SJSA1 (cell line): ENCODE measurements around the gene CLEC2L. TPM values are rescaled to one million over a fixed set of nuclear protein-coding genes. Genes with fewer than 3 reads are reported as not detected.

Experiments used
- DNase-seq, 2 experiments: peaks; one replicate each; pipeline ENCODE4 v3.0.0-alpha.2; 2015 to 2020; ENCODE audit warnings: low spot score in 2 of 2, low read depth in 1 of 2
- H3K27ac ChIP-seq: fragments of 250-450 bp; sonication (Bioruptor Pico); 2 replicates; pipeline ENCODE4 v1.5.1; 2020; ENCODE audit warnings: mild to moderate bottlenecking, moderate library complexity
- H3K27me3 ChIP-seq: fragments of 250-450 bp; sonication (Bioruptor Pico); replicated peaks from 2 replicates; pipeline ENCODE4 v1.5.1; 2020; ENCODE audit warnings: mild to moderate bottlenecking, moderate library complexity
- H3K36me3 ChIP-seq: fragments of 250-450 bp; sonication (Bioruptor Pico); 2 replicates; pipeline ENCODE4 v1.5.1; 2020; ENCODE audit warnings: mild to moderate bottlenecking
- H3K4me1 ChIP-seq: fragments of 250-450 bp; sonication (Bioruptor Pico); replicated peaks from 2 replicates; pipeline ENCODE4 v1.6.1; 2021; ENCODE audit warnings: mild to moderate bottlenecking
- H3K4me3 ChIP-seq: fragments of 250-450 bp; sonication (Bioruptor Pico); 2 replicates; pipeline ENCODE4 v1.5.1; 2020; ENCODE audit warnings: mild to moderate bottlenecking
- H3K9me3 ChIP-seq: fragments of 250-450 bp; sonication (Bioruptor Pico); replicated peaks from 2 replicates; pipeline ENCODE4 v1.5.1; 2020; ENCODE audit warnings: mild to moderate bottlenecking
- total RNA-seq: library from RNA; depleted of rRNA; stranded (reverse); fragments of >200 nt; shearing (Covaris generic); gene quantifications from 2 replicates; pipeline ENCODE4 v1.2.3, GENCODE V29; 2014

The CLEC2L gene
- total RNA-seq, 1 experiment from 2014 or later, result not detected

DNA sequence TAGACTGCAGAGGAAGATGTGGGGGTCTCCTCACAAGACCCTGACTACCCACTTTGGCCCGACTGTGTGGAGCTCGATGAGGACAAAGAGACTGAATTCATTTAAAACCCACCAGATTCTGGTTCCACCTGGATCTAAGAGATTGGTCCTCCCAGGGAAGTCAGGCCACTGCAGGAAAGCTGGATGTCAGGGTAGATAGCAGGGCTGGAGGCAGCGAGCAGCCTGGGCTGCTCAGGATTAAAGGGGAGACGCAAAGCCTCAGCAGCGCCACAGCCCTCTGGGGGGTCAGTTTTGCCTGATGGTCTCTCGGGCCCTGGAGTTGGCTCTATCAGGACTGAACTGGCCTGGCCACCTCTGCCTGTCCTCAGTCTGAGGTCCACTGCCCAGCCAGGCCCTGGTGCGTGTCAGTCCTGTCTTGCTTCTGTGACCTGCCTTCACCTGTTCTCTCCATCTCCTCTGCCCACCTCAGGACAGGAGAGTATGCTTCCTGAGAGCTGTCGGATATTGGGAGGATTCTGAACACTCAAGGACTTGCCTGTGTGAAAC lies 27.8 kb upstream of the CLEC2L start:
- H3K4me1 ChIP-seq, result peaks cover 6% of the 10 kb centered on the region
- no peaks in the 10 kb centered on the region; the same call in 1 of the 2 replicates for H3K27me3 ChIP-seq

DNA sequence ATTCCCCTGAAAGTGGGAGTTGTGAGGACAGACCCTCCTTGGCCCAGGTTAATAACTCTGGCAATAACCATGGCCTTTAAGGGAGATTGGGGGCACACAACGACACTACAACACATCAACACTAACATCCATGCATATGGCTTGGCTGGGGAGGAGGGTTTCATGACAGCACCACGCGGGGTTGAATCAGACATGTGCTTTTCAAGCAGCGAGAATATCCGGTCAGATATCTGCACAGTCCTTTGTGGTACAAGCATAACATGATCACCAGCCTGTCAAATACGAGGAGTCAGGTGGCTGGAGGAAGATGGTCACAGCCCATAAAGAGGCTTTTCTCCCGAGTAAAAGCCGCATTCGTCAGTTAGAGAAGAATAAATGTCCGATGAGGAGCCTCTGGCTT lies 27.0 kb upstream of the CLEC2L start:
- Histone ChIP-seq H3K27ac (no peak overlapping the region), H3K9me3 (no peaks in the 10 kb centered on the region), H3K4me1 (peaks cover 6% of the 10 kb centered on the region), H3K27me3 (no peaks in the 10 kb centered on the region; the same call in 1 of the 2 replicates), H3K4me3 (no peak overlapping the region), H3K36me3 (no peaks in the 10 kb centered on the region)
- DNase-seq, result no peak

More for the DNA sequence above, 27.8 kb upstream of the CLEC2L start:
- no peak overlapping the region for H3K4me3 ChIP-seq
- H3K27ac ChIP-seq, result no peak overlapping the region
- DNase-seq, result no peak
- H3K36me3 ChIP-seq, result no peaks in the 10 kb centered on the region
- H3K9me3 ChIP-seq, result no peaks in the 10 kb centered on the region

DNA sequence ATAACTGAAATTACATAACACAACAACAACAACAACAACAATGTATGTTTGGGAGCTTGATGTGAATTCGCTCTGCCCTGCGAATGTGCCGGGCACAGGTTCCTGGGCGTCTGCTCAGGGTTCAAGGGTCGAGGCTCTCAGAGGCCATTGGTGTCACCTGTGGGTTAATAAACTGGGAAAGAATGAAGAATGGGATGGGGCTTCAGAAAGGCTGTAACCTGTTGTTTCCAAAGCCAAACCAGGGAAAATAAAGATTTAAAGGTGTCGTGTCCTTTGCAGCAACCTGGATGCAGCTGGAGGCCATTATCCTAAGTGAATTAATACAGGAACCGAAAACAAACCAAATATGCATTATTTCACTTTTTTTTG lies 22.7 kb upstream of the CLEC2L start:
- Histone ChIP-seq H3K9me3 (no peaks in the 10 kb centered on the region), H3K4me3 (no peak overlapping the region), H3K4me1 (peaks cover 6% of the 10 kb centered on the region), H3K27me3 (no peaks in the 10 kb centered on the region; the same call in 1 of the 2 replicates), H3K27ac (no peak overlapping the region), H3K36me3 (no peaks in the 10 kb centered on the region)
- no peak for DNase-seq

DNA sequence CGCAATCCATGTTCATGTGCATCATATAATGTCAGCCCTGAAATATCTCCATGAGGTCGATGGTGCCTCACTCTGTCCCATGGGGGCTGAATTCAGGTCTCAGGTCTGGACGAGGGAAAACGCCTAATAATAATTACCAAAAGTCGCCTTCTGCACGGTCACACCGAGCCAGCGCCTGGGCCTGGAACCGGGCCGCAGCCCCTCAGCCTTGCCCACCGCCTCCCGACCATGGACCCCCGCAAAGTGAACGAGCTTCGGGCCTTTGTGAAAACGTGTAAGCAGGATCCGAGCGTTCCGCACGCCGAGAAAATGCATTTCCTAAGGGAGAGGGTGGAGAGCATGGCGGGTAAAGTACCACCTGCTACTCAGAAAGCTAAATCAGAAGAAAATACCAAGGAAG lies 21.3 kb upstream of the CLEC2L start:
- no peak overlapping the region for H3K27ac ChIP-seq
- no peak for DNase-seq
- no peaks in the 10 kb centered on the region for H3K36me3 ChIP-seq
- H3K9me3 ChIP-seq, result no peaks in the 10 kb centered on the region
- no peak overlapping the region for H3K4me3 ChIP-seq
- no peaks in the 10 kb centered on the region; the same call in 1 of the 2 replicates for H3K27me3 ChIP-seq
- peaks cover 6% of the 10 kb centered on the region for H3K4me1 ChIP-seq

DNA sequence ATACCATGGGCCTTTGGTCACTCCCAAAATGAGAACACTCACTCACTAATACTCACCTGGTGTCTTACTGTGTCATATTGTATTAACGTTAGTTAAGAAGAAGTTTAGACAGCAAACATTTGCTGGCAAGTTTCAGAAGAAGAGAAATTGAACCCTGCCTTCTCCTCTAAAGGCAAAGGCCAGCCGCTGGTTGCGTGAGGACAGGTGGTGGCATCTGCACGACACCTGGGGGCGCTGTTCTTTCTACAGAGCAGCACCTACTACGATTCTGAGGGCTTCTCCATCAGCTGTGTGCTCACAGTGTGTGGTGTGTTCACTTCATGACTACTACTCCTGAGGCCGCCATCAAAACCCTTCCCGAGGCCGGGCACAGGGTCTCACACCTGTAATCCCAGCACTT lies 17.9 kb upstream of the CLEC2L start:
- Histone ChIP-seq H3K4me1 (no peaks in the 10 kb centered on the region), H3K9me3 (no peaks in the 10 kb centered on the region)
- no peak for DNase-seq

DNA sequence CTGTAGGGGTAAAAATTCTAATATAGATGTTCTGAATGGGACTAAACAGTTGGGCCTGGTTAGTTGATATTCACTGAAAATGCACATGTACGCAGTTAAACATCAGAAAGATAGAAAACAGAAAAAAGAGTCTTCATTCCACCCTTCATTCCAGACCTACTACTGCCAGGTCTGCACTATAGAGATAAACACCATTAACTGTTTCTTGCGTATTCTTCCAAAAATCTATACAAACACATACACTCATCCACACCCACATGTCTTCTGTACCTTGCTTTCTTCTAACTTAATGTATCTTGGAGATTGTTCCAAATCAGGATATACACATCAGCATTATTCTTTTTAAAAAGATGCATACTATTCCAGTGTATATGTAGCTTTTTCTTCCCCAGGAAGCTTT lies 13.9 kb upstream of the CLEC2L start:
- no peaks in the 10 kb centered on the region for H3K9me3 ChIP-seq
- DNase-seq, result no peak
- H3K36me3 ChIP-seq, result no peaks in the 10 kb centered on the region
- no peak overlapping the region for H3K4me3 ChIP-seq
- no peak overlapping the region for H3K27ac ChIP-seq
- H3K27me3 ChIP-seq, result 0 out of 2 replicates have a peak, but pooled peaks cover 6% of the 10 kb centered on the region
- no peaks in the 10 kb centered on the region for H3K4me1 ChIP-seq

More for the DNA sequence above, 17.9 kb upstream of the CLEC2L start:
- H3K27me3 ChIP-seq, result no peaks in the 10 kb centered on the region
- H3K4me3 ChIP-seq, result no peak overlapping the region
- H3K36me3 ChIP-seq, result no peaks in the 10 kb centered on the region
- no peak overlapping the region for H3K27ac ChIP-seq

DNA sequence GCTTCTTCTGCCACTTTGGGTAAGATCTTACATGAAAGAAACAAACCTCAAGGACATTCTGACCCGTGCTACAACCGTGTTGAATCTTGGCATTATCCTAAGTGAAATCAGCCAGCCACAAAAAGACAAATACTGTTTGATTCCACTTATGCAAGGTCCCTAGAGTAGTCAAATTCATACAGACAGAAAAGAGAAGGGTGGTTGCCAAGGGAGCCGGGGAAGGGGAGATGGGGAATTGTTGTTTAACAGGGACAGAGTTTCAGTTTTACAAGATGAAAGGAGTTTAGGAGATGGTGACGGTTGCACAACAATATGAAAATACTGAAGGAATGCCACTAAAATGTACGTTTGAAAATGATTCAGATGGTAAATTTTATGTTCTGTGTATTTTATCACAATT lies 12.2 kb upstream of the CLEC2L start:
- Histone ChIP-seq H3K4me3 (no peak overlapping the region), H3K9me3 (no peaks in the 10 kb centered on the region), H3K36me3 (no peaks in the 10 kb centered on the region), H3K27ac (no peak overlapping the region), H3K4me1 (no peaks in the 10 kb centered on the region), H3K27me3 (peaks cover 10% of the 10 kb centered on the region; the same call in 1 of the 2 replicates)
- DNase-seq, result no peak

DNA sequence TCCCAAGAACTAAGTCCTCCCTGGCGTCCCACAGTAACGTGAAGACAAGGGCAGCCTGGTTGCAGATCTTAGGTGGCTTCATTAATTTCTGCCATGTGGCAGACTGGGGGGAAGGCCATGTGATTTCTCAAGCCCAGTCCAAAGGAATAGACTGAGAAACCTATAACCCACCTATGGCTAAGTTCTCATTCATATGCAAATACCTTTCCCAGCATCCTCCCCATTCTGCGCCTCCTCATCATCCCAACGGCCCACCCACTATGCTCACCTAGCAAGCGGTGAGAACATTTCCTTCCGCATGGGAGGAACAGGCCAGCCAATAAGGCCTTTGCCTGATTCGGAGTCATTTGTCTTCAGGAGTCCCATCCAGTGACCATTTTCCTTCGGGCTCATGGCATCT lies 8.2 kb upstream of the CLEC2L start:
- H3K27ac ChIP-seq, result no peak overlapping the region
- DNase-seq, result no peak
- H3K36me3 ChIP-seq, result no peaks in the 10 kb centered on the region
- no peaks in the 10 kb centered on the region for H3K9me3 ChIP-seq
- H3K4me3 ChIP-seq, result no peak overlapping the region
- no peaks in the 10 kb centered on the region for H3K4me1 ChIP-seq
- peaks cover 10% of the 10 kb centered on the region for H3K27me3 ChIP-seq

DNA sequence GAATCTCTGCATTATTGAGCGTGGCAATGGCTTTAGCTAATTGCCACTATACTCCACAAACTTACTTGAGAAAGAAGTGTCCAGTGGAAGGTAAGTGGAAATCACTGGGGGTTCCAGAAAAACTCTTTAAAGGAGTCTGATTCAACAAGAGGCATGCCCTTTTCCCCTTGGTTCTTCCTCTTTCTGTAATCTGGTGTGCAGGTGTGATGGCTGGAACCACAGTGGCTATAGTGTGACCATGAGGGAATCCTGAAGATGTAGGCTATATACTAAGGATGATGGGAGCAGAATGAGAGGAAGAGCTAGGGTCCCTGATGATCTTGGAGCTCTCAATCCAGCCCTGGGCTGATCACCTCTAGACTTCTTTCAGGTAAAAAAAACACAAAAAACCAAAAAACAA lies 2.0 kb upstream of the CLEC2L start:
- Histone ChIP-seq H3K36me3 (no peaks in the 10 kb centered on the region), H3K27me3 (peaks cover 23% of the 10 kb centered on the region), H3K4me1 (peaks cover 3% of the 10 kb centered on the region; the same call in 1 of the 2 replicates), H3K4me3 (no peak overlapping the region), H3K9me3 (no peaks in the 10 kb centered on the region), H3K27ac (no peak overlapping the region)
- DNase-seq, result no peak

DNA sequence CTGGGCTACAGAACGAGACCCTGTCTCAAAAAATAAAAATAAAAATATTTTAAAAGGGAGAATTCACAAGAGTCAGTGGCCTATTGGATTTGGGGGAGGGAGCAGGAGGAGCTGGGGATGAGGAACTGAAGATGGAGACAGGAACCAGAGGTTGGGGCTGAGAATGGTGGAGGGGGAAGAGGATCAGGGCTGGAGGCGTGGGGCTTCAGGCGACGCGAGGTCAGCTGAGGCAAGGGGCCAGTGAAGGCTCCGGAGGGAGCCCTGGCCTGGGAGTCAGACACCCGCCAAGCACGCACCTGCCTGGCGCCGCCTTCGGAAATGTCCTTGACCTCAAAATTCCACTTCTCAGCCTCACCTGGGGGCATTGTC lies 671 bp upstream of the CLEC2L start:
- Histone ChIP-seq H3K27me3 (peaks cover 23% of the 10 kb centered on the region), H3K4me1 (peaks cover 3% of the 10 kb centered on the region; the same call in 1 of the 2 replicates), H3K36me3 (no peaks in the 10 kb centered on the region), H3K4me3 (no peak overlapping the region), H3K9me3 (no peaks in the 10 kb centered on the region), H3K27ac (no peak overlapping the region)
- no peak for DNase-seq

DNA sequence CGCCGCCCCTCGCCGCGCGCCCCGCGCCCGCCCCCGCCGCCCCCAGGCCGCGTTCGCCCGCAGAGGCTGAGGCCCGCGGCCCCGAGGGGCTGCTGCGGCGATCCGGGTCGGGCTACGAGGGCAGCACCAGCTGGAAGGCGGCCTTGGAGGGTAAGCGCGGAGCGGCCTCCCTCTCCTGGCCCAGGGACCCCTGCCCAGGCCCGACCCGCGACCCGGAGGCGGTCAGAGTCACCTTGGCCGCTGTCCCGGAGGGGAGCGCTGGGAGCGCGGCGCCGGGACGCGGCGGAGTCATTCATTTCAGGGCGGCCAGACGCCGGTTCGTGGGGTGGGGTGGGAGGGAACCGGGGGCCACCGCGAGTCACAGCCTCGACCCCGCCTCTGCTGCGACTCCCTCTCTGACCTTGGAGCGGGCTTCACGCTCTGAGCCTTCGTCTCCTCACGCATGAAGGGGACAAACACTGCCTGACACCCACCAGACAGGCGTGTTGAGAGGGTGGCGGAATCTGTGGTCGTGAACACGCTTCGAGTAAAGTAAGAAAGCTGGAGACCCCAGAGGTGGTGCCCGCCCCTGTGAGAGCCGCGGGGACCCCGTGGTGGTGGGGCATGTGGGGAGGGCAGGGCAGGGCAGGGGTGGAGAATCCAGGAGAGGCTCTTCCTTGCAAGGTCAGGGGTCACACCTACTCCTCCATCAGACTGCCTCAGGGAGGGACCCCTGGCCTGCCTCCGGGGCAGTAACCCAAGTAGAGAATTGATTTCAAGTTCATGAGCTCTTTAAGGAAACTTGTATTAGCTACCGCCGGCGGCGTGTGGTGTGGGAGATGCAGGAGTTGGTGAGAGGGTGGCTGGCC lies 707 bp downstream of the CLEC2L start:
- Histone ChIP-seq H3K27ac (no peak overlapping the region), H3K36me3 (no peaks in the 10 kb centered on the region), H3K27me3 (peaks cover 23% of the 10 kb centered on the region), H3K4me3 (no peak overlapping the region), H3K9me3 (no peaks in the 10 kb centered on the region), H3K4me1 (peaks cover 3% of the 10 kb centered on the region; the same call in 1 of the 2 replicates)
- DNase-seq, result no peak

DNA sequence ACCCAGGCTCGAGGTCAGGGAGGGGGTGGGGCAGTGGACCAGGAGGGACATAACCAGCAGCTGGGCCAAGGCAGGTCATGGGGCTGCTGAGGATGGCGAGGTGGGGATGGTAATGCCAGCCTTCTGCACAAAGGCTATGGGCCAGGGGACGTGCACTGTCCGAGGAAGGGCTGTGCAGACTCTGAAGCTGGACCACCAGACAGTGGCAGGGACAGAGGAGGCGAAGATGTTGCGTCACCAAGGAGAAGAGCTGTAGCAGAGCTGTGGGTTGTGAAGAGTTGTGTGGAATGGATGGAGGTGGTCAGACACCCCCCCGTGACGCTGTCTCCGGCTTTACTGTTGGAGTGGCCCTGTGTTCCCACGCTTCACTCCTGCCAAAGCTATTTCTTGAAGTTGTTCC lies 1.8 kb downstream of the CLEC2L start:
- H3K9me3 ChIP-seq, result no peaks in the 10 kb centered on the region
- no peak overlapping the region for H3K4me3 ChIP-seq
- no peaks in the 10 kb centered on the region for H3K36me3 ChIP-seq
- H3K27ac ChIP-seq, result no peak overlapping the region
- H3K4me1 ChIP-seq, result peaks cover 3% of the 10 kb centered on the region; the same call in 1 of the 2 replicates
- H3K27me3 ChIP-seq, result peaks cover 23% of the 10 kb centered on the region
- no peak for DNase-seq

DNA sequence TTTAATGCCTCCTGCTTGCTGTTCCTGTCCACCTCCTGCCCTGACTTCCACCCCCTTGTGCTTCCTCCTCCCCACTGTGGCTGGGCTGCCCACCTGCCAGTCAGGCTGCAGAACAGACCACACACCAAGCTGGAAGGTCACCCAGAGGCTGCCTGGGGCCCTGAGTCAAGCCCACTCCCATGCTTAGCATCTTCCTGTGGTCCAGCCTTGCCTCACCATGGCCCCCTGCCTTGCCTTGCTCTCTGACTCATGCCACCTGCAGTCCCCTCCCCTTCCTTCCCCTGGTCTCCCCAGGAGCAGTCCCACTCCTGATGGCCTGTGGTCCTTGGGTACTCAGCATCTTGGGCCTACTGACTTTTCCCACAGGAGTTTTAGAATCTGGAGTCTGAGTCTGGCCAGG lies 2.3 kb downstream of the CLEC2L start:
- Histone ChIP-seq H3K27me3 (peaks cover 23% of the 10 kb centered on the region), H3K4me1 (peaks cover 3% of the 10 kb centered on the region; the same call in 1 of the 2 replicates), H3K4me3 (no peak overlapping the region), H3K36me3 (no peaks in the 10 kb centered on the region), H3K27ac (no peak overlapping the region), H3K9me3 (no peaks in the 10 kb centered on the region)
- DNase-seq, result no peak
